GM06990 (cell line): ENCODE measurements around the gene ASIC3.
"Not testable (repeated sequence)": the region's sequence is repeated elsewhere in the genome, so short reads cannot be mapped to it uniquely, and the experiment has no call there.

Experiments used
- DNase-seq: peaks from one replicate; pipeline ENCODE4 v3.0.0-alpha.2; 2011; ENCODE audit not compliant: insufficient read length; ENCODE audit errors: extremely low read depth
- H3K27me3 ChIP-seq: replicated peaks from 2 replicates; pipeline ENCODE4 v1.6.0; 2011; ENCODE audit warnings: low read length; ENCODE audit not compliant: control insufficient read depth, insufficient read depth
- H3K36me3 ChIP-seq: 2 replicates; pipeline ENCODE4 v1.5.1; 2011; ENCODE audit warnings: low read length; ENCODE audit not compliant: control insufficient read depth, insufficient read depth
- H3K4me3 ChIP-seq: replicated peaks from 2 replicates; pipeline ENCODE4 v1.5.1; 2011; ENCODE audit warnings: low read depth, mild to moderate bottlenecking, control low read depth, low read length
- TF ChIP-seq, protein P1 (sequence below): IDR thresholded peaks from 2 replicates; pipeline ENCODE4 v1.5.1; 2011; ENCODE audit warnings: low read length, control low read depth, mild to moderate bottlenecking, inconsistent platforms; ENCODE audit not compliant: insufficient read depth, poor library complexity, severe bottlenecking

The ASIC3 gene

DNA sequence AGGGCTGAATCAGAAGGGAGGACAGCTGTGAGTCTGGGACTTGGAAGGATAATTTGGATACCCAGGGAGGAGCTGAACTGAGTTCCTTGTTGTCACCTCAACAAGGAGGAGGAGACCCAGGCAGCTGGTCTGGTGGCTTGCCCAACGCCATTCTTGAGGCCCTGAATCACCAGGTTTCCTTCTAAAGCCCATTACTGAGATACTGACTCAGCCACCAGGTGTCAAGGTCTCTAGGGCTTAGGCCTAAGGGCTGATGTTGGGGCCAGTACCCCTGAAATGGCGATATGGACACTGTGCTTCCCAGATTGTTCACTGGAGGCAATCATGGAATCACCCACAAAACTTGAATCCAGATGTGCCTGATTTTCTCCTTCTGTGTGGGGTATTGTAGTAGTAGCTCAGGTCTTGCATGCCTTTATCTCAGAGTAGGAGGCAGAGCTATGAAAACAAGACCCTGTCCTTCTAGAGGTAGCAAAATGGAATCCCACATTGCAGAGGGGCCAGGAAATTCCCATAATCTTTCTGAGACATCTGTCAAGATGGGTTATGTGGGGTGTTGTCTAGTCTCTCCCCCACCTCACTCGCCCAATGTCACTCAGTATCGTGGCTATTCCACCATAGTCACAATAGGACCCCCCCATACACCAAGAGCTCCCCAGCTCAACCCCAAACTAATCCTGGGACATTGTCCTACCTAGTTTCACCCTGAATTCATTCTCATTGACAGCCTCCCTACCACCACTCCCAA lies 22.2 kb upstream of the ASIC3 start:
- TF ChIP-seq, protein P1, sequence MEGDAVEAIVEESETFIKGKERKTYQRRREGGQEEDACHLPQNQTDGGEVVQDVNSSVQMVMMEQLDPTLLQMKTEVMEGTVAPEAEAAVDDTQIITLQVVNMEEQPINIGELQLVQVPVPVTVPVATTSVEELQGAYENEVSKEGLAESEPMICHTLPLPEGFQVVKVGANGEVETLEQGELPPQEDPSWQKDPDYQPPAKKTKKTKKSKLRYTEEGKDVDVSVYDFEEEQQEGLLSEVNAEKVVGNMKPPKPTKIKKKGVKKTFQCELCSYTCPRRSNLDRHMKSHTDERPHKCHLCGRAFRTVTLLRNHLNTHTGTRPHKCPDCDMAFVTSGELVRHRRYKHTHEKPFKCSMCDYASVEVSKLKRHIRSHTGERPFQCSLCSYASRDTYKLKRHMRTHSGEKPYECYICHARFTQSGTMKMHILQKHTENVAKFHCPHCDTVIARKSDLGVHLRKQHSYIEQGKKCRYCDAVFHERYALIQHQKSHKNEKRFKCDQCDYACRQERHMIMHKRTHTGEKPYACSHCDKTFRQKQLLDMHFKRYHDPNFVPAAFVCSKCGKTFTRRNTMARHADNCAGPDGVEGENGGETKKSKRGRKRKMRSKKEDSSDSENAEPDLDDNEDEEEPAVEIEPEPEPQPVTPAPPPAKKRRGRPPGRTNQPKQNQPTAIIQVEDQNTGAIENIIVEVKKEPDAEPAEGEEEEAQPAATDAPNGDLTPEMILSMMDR, result no peak
- no peak for DNase-seq

DNA sequence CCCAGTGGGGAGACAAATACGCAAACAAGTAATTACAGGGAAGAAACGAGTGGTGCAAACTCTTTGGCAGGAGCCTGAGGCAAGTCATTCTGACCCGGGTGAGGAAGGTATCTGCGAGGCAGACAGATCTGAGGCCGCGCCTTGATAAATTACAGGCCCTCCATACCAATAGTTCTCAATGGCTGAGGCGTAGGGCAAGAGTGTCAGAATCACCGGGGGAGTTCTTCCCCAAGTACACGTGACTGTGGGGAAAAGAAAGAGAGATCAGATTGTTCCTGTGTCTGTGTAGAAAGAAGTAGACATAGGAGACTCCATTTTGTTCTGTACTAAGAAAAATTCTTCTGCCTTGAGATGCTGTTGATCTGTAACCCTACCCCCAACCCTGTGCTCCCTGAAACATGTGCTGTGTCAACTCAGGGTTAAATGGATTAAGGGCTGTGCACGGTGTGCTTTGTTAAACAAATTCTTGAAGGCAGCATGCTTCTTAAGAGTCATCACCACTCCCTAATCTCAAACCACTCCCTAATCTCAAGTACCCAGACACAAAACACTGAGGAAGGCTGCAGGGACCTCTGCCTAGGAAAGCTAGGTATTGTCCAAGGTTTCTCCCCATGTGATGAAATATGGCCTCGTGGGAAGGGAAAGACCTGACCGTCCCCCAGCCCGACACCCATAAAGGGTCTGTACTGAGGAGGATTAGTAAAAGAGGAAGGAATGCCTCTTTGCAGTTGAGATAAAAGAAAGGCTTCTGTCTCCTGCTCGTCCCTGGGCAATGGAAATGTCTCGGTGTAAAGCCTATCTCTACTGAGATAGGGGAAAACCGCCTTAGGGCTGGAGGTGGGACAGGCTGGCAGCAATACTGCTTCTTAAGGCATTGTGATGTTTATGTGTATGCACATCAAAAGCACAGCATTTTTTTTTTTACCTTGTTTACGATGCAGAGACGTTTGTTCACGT lies 21.3 kb upstream of the ASIC3 start:
- not testable (repeated sequence) for H3K36me3 ChIP-seq, H3K27me3 ChIP-seq, H3K4me3 ChIP-seq, DNase-seq

More for the DNA sequence above, 22.2 kb upstream of the ASIC3 start:
- H3K27me3 ChIP-seq, result no peaks in the 10 kb centered on the region; the same call in 1 of the 2 replicates
- no peak overlapping the region for H3K4me3 ChIP-seq
- H3K36me3 ChIP-seq, result no peaks in the 10 kb centered on the region

DNA sequence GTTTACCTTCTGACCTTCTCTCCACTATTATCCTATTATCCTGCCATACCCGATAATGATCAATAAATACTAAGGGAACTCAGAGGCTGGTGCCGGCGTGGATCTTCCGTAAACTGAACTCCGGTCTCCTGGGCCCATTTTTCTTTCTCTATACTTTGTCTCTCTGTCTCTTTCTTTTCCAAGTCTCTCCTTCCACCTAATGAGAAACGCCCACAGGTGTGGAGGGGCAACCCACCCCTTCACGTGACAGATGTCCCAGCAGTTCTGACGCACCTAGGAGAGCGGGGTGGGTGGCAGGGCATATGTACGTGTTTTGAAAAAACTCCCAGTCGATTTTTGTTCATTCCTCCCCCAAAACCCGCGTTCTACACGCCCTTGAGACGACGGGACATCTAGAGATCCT lies 20.6 kb upstream of the ASIC3 start:
- not testable (repeated sequence) for H3K36me3 ChIP-seq, H3K27me3 ChIP-seq, DNase-seq
- peak overlapping the region; percentile 58 for H3K4me3 ChIP-seq

DNA sequence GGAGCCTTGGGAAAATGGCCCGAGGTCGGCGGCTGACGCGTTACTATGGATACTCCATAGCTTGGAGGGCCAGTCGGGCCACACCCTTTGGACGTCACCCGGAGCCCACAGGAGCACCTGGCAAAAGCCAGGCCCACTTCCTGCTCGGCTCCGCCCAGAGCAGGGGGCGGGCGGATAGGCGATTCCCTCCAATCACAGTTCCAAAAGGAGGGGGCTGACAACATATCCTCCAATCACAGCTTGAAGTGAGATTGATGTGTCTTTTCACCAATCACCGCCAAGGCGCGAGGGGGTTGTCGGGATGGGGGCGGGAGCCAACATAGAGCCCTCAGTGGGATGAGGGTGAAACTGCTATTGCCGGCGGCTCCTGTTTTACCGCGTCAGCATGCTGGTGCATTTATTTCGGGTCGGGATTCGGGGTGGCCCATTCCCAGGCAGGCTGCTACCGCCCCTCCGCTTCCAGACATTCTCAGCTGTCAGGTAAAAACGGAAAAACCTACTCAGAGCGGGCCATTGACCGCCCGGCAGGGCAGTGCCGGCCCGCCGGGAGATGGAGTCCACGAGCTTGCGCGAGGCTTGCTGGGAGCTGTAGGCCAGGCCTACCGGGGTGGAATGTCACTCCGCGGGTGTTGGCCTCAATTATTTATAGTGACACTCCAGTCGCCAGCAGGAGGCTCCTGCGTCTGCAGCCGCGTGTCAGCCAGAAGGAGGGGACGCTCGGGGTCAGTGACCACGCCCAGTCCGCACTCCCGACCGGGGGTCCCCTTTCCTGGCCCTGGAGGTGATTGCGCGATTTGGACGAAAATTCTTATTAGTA lies 20.0 kb upstream of the ASIC3 start, which contains the start of gene ABCB8:
Gene ABCB8, plus strand, starts transcription at position 320 of the 817 bp plus-strand sequence. Its CDS starts 66 bp downstream, at position 386.
- DNase-seq, result peak; percentile 98
- Histone ChIP-seq H3K36me3 (no peaks in the 10 kb centered on the region; the same call in 1 of the 2 replicates), H3K27me3 (no peaks in the 10 kb centered on the region), H3K4me3 (peak within 1 kb of the TSS; percentile 67)
- TF ChIP-seq, protein P1, result peak; percentile 48

DNA sequence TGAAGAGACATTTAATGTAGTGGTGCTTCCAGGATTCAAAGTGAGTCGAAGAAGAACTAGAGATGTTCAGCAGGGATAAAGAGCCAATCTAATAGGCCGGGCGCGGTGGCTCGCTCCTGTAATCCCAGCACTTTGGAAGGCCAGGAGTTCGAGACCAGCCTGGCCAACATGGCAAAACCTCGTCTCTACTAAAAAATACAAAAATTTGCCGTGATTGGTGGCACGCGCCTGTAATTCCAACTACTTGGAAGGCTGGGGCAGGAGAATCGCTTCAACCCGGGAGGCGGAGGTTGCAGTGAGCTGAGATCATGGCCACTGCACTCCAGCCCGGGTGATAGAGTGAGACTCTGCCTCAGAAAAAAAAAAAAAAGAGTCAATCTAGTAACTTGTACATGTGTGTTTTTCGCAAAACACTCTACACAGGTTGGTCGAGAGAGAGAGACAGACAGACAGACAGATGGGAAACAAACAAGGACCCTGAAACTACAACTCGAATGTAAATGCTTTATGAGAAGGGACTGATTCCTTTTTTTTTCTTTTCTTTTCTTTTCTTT lies 19.3 kb upstream of the ASIC3 start:
- Histone ChIP-seq H3K36me3 (peaks cover under 1% of the 10 kb centered on the region), H3K27me3 (no peaks in the 10 kb centered on the region), H3K4me3 (peak overlapping the region; percentile 67)
- TF ChIP-seq, protein P1, result no peak
- no peak for DNase-seq

DNA sequence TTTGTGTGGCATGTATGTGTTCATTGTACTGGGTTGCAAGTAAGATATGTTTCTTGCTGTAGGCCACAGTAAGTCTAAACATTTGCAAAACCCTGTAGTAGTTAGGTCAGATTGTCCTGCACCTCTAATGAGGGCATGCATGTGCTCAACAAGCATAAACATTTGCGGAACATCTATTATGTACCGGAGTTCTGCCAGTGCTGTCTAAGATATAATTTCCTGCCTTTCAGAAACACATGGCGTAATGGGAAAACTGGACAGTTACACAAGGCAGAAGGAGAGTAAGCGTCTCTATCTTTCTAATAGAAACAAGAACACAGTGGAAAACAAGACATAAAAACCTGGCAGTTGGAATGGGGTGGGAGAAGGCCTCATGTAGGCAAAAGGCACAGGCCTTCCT lies 17.3 kb upstream of the ASIC3 start:
- no peak for DNase-seq
- Histone ChIP-seq H3K36me3 (peaks cover 13% of the 10 kb centered on the region), H3K27me3 (no peaks in the 10 kb centered on the region), H3K4me3 (no peak overlapping the region)
- TF ChIP-seq, protein P1, result no peak
